ENCODE data around the gene RFX2. TPM values are rescaled to one million over a fixed set of nuclear protein-coding genes. Genes with fewer than 3 reads are reported as not detected.

The RFX2 gene
- total RNA-seq, 1 donor from 2014 or later: 7.9 TPM

Other genes starting within 250 kb of the RFX2 start
- gene FUT5, start 240.0 kb downstream of the RFX2 start, total RNA-seq: not detected in 2 replicates
- gene NDUFA11, start 206.7 kb downstream of the RFX2 start, total RNA-seq: 251 and 297 TPM in 2 replicates
- gene VMAC, start 205.6 kb downstream of the RFX2 start, total RNA-seq: 3.2 and 6.1 TPM in 2 replicates
- 3.7 and 8.4 TPM in 2 replicates for gene CAPS, start 196.2 kb downstream of the RFX2 start, total RNA-seq
- gene RANBP3, start 132.4 kb downstream of the RFX2 start, total RNA-seq: 49.5 and 76.5 TPM in 2 replicates
- gene ACSBG2, start 25.2 kb upstream of the RFX2 start, total RNA-seq: not detected in 2 replicates
- gene MLLT1, start 169.5 kb upstream of the RFX2 start, total RNA-seq: 23.3 and 32.2 TPM in 2 replicates
- not detected in 2 replicates for gene ACER1, start 223.1 kb upstream of the RFX2 start, total RNA-seq